ENCODE data around the gene PLA2G5.
"Not testable (repeated sequence)": the region's sequence is repeated elsewhere in the genome, so short reads cannot be mapped to it uniquely, and the experiment has no call there.

PLA2G5 gene

DNA sequence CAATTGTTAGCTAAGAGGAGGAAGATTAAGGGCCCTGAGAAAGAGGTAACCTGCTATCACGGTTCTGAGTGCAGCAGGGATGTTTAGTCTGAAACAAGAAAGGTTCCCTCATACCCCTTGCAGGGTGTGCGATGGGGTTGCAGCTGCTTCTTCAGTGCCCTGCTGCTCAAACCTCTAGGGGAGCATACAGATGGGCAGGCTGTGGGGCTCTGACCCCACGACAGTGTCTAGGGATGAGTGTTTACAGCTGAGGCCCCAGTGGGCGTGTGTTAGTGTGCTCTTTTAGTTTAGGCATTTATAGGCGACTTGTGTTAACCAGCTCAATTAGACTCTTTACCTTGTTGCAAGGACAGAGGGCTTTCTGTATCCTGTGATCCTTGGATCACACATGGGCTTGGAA lies 41.3 kb upstream of the PLA2G5 start:
- no peak for TF ChIP-seq ESRRG (CRISPR knock-in tag; IDR thresholded peaks at IDR 0.05)
- no peak for TF ChIP-seq POU6F1 (CRISPR knock-in tag; IDR thresholded peaks at IDR 0.05; ENCODE audit: borderline replicate concordance, low read depth)
- TF ChIP-seq OSR1 (CRISPR knock-in tag; IDR thresholded peaks at IDR 0.05), result no peak
- TF ChIP-seq, protein P1, sequence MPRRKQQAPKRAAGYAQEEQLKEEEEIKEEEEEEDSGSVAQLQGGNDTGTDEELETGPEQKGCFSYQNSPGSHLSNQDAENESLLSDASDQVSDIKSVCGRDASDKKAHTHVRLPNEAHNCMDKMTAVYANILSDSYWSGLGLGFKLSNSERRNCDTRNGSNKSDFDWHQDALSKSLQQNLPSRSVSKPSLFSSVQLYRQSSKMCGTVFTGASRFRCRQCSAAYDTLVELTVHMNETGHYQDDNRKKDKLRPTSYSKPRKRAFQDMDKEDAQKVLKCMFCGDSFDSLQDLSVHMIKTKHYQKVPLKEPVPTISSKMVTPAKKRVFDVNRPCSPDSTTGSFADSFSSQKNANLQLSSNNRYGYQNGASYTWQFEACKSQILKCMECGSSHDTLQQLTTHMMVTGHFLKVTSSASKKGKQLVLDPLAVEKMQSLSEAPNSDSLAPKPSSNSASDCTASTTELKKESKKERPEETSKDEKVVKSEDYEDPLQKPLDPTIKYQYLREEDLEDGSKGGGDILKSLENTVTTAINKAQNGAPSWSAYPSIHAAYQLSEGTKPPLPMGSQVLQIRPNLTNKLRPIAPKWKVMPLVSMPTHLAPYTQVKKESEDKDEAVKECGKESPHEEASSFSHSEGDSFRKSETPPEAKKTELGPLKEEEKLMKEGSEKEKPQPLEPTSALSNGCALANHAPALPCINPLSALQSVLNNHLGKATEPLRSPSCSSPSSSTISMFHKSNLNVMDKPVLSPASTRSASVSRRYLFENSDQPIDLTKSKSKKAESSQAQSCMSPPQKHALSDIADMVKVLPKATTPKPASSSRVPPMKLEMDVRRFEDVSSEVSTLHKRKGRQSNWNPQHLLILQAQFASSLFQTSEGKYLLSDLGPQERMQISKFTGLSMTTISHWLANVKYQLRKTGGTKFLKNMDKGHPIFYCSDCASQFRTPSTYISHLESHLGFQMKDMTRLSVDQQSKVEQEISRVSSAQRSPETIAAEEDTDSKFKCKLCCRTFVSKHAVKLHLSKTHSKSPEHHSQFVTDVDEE (CRISPR knock-in tag; IDR thresholded peaks at IDR 0.05), result no peak
- TF ChIP-seq, protein P2, sequence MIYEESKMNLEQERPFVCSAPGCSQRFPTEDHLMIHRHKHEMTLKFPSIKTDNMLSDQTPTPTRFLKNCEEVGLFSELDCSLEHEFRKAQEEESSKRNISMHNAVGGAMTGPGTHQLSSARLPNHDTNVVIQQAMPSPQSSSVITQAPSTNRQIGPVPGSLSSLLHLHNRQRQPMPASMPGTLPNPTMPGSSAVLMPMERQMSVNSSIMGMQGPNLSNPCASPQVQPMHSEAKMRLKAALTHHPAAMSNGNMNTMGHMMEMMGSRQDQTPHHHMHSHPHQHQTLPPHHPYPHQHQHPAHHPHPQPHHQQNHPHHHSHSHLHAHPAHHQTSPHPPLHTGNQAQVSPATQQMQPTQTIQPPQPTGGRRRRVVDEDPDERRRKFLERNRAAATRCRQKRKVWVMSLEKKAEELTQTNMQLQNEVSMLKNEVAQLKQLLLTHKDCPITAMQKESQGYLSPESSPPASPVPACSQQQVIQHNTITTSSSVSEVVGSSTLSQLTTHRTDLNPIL (CRISPR knock-in tag; IDR thresholded peaks at IDR 0.05; ENCODE audit: low read depth), result no peak
- no peak for TF ChIP-seq ISL1 (CRISPR knock-in tag; IDR thresholded peaks at IDR 0.05)
- no peak for TF ChIP-seq TCF4 (CRISPR knock-in tag; IDR thresholded peaks at IDR 0.05; ENCODE audit: borderline replicate concordance)
- no peak for TF ChIP-seq RARB (CRISPR knock-in tag; IDR thresholded peaks at IDR 0.05)
- TF ChIP-seq ZC3H10 (CRISPR knock-in tag; IDR thresholded peaks at IDR 0.05), result no peak
- TF ChIP-seq TOX (CRISPR knock-in tag; IDR thresholded peaks at IDR 0.05; ENCODE audit: borderline replicate concordance), result no peak
- no peak for TF ChIP-seq ZNF70 (CRISPR knock-in tag; IDR thresholded peaks at IDR 0.05)
- no peak for ATAC-seq

GRCh38 chr1:20029178-20029912 lies 40.6 kb upstream of the PLA2G5 start:
- ATAC-seq, result no peak
- TF ChIP-seq TOX (CRISPR knock-in tag; IDR thresholded peaks at IDR 0.05; ENCODE audit: borderline replicate concordance), result no peak
- no peak for TF ChIP-seq ARNTL (CRISPR knock-in tag; IDR thresholded peaks at IDR 0.05; ENCODE audit: borderline replicate concordance, low read depth)
- TF ChIP-seq ESRRG (CRISPR knock-in tag; IDR thresholded peaks at IDR 0.05), result no peak
- TF ChIP-seq ISL1 (CRISPR knock-in tag; IDR thresholded peaks at IDR 0.05), result no peak
- TF ChIP-seq, protein P1 (CRISPR knock-in tag; IDR thresholded peaks at IDR 0.05), result no peak
- TF ChIP-seq, protein P3, sequence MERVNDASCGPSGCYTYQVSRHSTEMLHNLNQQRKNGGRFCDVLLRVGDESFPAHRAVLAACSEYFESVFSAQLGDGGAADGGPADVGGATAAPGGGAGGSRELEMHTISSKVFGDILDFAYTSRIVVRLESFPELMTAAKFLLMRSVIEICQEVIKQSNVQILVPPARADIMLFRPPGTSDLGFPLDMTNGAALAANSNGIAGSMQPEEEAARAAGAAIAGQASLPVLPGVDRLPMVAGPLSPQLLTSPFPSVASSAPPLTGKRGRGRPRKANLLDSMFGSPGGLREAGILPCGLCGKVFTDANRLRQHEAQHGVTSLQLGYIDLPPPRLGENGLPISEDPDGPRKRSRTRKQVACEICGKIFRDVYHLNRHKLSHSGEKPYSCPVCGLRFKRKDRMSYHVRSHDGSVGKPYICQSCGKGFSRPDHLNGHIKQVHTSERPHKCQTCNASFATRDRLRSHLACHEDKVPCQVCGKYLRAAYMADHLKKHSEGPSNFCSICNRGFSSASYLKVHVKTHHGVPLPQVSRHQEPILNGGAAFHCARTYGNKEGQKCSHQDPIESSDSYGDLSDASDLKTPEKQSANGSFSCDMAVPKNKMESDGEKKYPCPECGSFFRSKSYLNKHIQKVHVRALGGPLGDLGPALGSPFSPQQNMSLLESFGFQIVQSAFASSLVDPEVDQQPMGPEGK (CRISPR knock-in tag; IDR thresholded peaks at IDR 0.05; ENCODE audit: borderline replicate concordance), result no peak
- TF ChIP-seq RARB (CRISPR knock-in tag; IDR thresholded peaks at IDR 0.05), result no peak
- TF ChIP-seq ZC3H10 (CRISPR knock-in tag; IDR thresholded peaks at IDR 0.05), result no peak
- TF ChIP-seq, protein P2 (CRISPR knock-in tag; IDR thresholded peaks at IDR 0.05; ENCODE audit: low read depth), result no peak
- TF ChIP-seq BACH2 (CRISPR knock-in tag; IDR thresholded peaks at IDR 0.05; ENCODE audit: borderline replicate concordance), result no peak
- TF ChIP-seq CSRNP3 (CRISPR knock-in tag; IDR thresholded peaks at IDR 0.05), result no peak
- no peak for TF ChIP-seq CSDC2 (CRISPR knock-in tag; IDR thresholded peaks at IDR 0.05)
- TF ChIP-seq OSR1 (CRISPR knock-in tag; IDR thresholded peaks at IDR 0.05), result no peak
- TF ChIP-seq PPARA (CRISPR knock-in tag; IDR thresholded peaks at IDR 0.05; ENCODE audit: borderline replicate concordance), result no peak
- TF ChIP-seq ZNF565 (CRISPR knock-in tag; conservative IDR thresholded peaks at IDR 0.05; ENCODE audit: low read depth), result no peak
- no peak for TF ChIP-seq ZNF70 (CRISPR knock-in tag; IDR thresholded peaks at IDR 0.05)
- no peak for TF ChIP-seq ZFP30 (CRISPR knock-in tag; IDR thresholded peaks at IDR 0.05)

DNA sequence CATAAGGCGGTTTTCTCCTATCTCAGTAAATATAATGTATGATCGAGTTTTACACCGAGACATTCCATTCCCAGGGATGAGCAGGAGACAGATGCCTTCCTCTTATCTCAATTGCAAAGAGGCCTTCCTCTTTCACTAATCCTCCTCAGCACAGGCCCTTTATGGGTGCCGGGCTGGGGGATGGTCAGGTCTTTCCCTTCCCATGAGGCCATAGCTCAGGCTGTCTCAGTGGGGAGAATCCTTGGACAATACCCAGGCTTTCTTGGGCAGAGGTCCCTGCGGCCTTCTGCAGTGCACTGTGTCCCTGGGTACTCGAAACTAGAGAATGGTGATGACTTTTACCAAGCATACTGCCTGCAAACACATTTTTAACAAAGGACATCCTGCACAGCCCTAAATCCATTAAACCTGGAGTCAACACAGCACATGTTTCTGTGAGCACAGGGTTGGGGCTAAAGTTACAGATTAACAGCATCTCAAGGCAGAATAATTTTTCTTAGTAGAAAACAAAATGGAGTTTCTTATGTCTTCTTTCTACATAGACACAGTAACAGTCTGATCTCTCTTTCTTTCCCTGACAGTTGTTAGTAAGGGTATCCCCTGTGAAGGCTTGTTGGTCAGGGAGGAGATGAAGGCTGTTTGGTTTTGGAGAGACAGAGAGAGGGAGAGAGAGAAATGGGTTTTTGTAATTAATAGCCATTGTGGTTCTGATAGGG lies 39.4 kb upstream of the PLA2G5 start:
- ATAC-seq, result not testable (repeated sequence)
